Eye (tissue), 1 donor: ENCODE data around the gene ARL16.

Experiments
- DNase-seq: peaks from one replicate; pipeline ENCODE4 v3.0.0-alpha.2; 2015

The ARL16 gene

GRCh38 chr17:81638683-81639082, 44.9 kb downstream of the ARL16 start:
- no peak for DNase-seq

GRCh38 chr17:81636505-81637288, 46.9 kb downstream of the ARL16 start, which contains the start of the genes NPLOC4 and TSPAN10:
Gene NPLOC4 (minus strand): TSS chr17:81637112. CDS start chr17:81636930, 182 bp downstream.
Gene TSPAN10 (plus strand): TSS chr17:81637196. CDS start chr17:81642413, 5,217 bp downstream.
- peak; percentile 95 for DNase-seq

GRCh38 chr17:81635973-81636504, 47.6 kb downstream of the ARL16 start:
- DNase-seq = no peak

GRCh38 chr17:81635431-81635830, 48.2 kb downstream of the ARL16 start:
- DNase-seq = no peak

- DNase-seq = no peak
These were observed 52.1 kb downstream of the ARL16 start for GRCh38 chr17:81631482-81631881.
